B cell (primary cell): ENCODE results near the gene SLC2A13.

Experiments used
- EZH2 ChIP-seq: IDR thresholded peaks from 2 replicates; pipeline ENCODE4 v1.6.1; 2012; ENCODE audit warnings: borderline replicate concordance, low read depth, mild to moderate bottlenecking, moderate library complexity, low read length; ENCODE audit not compliant: insufficient read depth, poor library complexity, severe bottlenecking
- TF ChIP-seq, protein P1 (sequence below): fragments of 200-600 bp; IDR thresholded peaks from one replicate; pipeline ENCODE4 v1.8.0; 2022; ENCODE audit warnings: antibody characterized with exemption, mild to moderate bottlenecking

- TF ChIP-seq, protein P1, sequence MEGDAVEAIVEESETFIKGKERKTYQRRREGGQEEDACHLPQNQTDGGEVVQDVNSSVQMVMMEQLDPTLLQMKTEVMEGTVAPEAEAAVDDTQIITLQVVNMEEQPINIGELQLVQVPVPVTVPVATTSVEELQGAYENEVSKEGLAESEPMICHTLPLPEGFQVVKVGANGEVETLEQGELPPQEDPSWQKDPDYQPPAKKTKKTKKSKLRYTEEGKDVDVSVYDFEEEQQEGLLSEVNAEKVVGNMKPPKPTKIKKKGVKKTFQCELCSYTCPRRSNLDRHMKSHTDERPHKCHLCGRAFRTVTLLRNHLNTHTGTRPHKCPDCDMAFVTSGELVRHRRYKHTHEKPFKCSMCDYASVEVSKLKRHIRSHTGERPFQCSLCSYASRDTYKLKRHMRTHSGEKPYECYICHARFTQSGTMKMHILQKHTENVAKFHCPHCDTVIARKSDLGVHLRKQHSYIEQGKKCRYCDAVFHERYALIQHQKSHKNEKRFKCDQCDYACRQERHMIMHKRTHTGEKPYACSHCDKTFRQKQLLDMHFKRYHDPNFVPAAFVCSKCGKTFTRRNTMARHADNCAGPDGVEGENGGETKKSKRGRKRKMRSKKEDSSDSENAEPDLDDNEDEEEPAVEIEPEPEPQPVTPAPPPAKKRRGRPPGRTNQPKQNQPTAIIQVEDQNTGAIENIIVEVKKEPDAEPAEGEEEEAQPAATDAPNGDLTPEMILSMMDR: peak; percentile 41
- no peak for TF ChIP-seq EZH2
Observed at GRCh38 chr12:40107803-40108620, 2.1 kb upstream of the SLC2A13 start.
